Prostate gland (tissue), 2 donors: Measurements from ENCODE around the gene ST7.

Source experiments
- POLR2A ChIP-seq: fragments of 450-650 bp; IDR thresholded peaks from one replicate; pipeline ENCODE4 v1.6.1; 2016; ENCODE audit warnings: antibody characterized with exemption, mild to moderate bottlenecking
- POLR2AphosphoS5 ChIP-seq: sonication (generic); formaldehyde crosslinking; IDR thresholded peaks from one replicate; pipeline ENCODE4 v1.6.1; 2017; ENCODE audit warnings: antibody characterized with exemption
- TF ChIP-seq, protein P1 (sequence below), 4 experiments: fragments of 200-600 bp in 2 of 4; fragments of 450-650 bp in 2 of 4; sonication (generic) in 2 of 4; IDR thresholded peaks; 1 replicate in 3 of 4; 2 replicates in 1 of 4; pipeline ENCODE4 v1.5.1; 2016 to 2019; ENCODE audit warnings: antibody characterized with exemption in 4 of 4, mild to moderate bottlenecking in 2 of 4, moderate library complexity in 2 of 4

- TF ChIP-seq, protein P1, sequence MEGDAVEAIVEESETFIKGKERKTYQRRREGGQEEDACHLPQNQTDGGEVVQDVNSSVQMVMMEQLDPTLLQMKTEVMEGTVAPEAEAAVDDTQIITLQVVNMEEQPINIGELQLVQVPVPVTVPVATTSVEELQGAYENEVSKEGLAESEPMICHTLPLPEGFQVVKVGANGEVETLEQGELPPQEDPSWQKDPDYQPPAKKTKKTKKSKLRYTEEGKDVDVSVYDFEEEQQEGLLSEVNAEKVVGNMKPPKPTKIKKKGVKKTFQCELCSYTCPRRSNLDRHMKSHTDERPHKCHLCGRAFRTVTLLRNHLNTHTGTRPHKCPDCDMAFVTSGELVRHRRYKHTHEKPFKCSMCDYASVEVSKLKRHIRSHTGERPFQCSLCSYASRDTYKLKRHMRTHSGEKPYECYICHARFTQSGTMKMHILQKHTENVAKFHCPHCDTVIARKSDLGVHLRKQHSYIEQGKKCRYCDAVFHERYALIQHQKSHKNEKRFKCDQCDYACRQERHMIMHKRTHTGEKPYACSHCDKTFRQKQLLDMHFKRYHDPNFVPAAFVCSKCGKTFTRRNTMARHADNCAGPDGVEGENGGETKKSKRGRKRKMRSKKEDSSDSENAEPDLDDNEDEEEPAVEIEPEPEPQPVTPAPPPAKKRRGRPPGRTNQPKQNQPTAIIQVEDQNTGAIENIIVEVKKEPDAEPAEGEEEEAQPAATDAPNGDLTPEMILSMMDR (IDR thresholded peaks at IDR 0.05), result no peak
- TF ChIP-seq POLR2A, result no peak
- TF ChIP-seq POLR2AphosphoS5, result no peak
Observed at GRCh38 chr7:116969371-116969902, 16.1 kb downstream of the ST7 start.
